Measurements from ENCODE around the gene TERT.

- no peak for TF ChIP-seq SNAI2 (CRISPR knock-in tag; IDR thresholded peaks at IDR 0.05)
- TF ChIP-seq CREB5 (CRISPR knock-in tag; IDR thresholded peaks at IDR 0.05; ENCODE audit: low read depth): no peak
These were observed 24.8 kb upstream of the TERT start for GRCh38 chr5:1319436-1320256.

Measured in SK-N-SH treated with all-trans-retinoic acid at 6 μM for 48 hours (cell line).